ENCODE measurements around the gene LIG4.

Gene LIG4

GRCh38 chr13:108215436-108215835, at the start of gene LIG4:
LIG4 (minus strand) TSS chr13:108215536; CDS start chr13:108211268, 4,268 bp downstream.
- TF ChIP-seq CTCF (IDR thresholded peaks at IDR 0.05; ENCODE audit: low read depth, low read length, missing control alignments) = no peak
- DNase-seq (ENCODE audit: low read depth) = peak; percentile 82
- peak within 1 kb of the TSS; percentile 71 for H3K4me3 ChIP-seq (ENCODE audit: low read depth, low read length)

- H3K4me3 ChIP-seq (ENCODE audit: low read depth, low read length) = no peak overlapping the region
- no peak for TF ChIP-seq CTCF (IDR thresholded peaks at IDR 0.05; ENCODE audit: low read depth, low read length, missing control alignments)
- no peak for DNase-seq (ENCODE audit: low read depth)
Observed at GRCh38 chr13:108263621-108264355, 48.5 kb upstream of the LIG4 start.

GRCh38 chr13:108257248-108257647, 41.9 kb upstream of the LIG4 start:
- TF ChIP-seq CTCF (IDR thresholded peaks at IDR 0.05; ENCODE audit: low read depth, low read length, missing control alignments) = no peak
- H3K4me3 ChIP-seq (ENCODE audit: low read depth, low read length) = no peak overlapping the region
- no peak for DNase-seq (ENCODE audit: low read depth)

- H3K4me3 ChIP-seq (ENCODE audit: low read depth, low read length) = no peak overlapping the region
- TF ChIP-seq CTCF (IDR thresholded peaks at IDR 0.05; ENCODE audit: low read depth, low read length, missing control alignments) = no peak
- DNase-seq (ENCODE audit: low read depth) = no peak
Observed at GRCh38 chr13:108249150-108249549, 33.8 kb upstream of the LIG4 start.

- no peak for DNase-seq (ENCODE audit: low read depth)
- no peak overlapping the region for H3K4me3 ChIP-seq (ENCODE audit: low read depth, low read length)
- TF ChIP-seq CTCF (IDR thresholded peaks at IDR 0.05; ENCODE audit: low read depth, low read length, missing control alignments) = no peak
Observed at GRCh38 chr13:108230377-108230776, 15.0 kb upstream of the LIG4 start.

- peak; percentile 53 for TF ChIP-seq CTCF (IDR thresholded peaks at IDR 0.05; ENCODE audit: low read depth, low read length, missing control alignments)
- no peak for DNase-seq (ENCODE audit: low read depth)
- no peak overlapping the region for H3K4me3 ChIP-seq (ENCODE audit: low read depth, low read length)
Observed at GRCh38 chr13:108227651-108228272, 12.4 kb upstream of the LIG4 start.

All from GM12864 (cell line).